Measurements from ENCODE around the gene HEPACAM2.

HEPACAM2 gene

GRCh38 chr7:93226310-93226709 lies at the start of gene HEPACAM2:
Gene HEPACAM2, minus strand, starts transcription at chr7:93226469.
- no peak for DNase-seq

- no peak for DNase-seq
Observed at GRCh38 chr7:93265220-93265619, 39.0 kb upstream of the HEPACAM2 start.

GRCh38 chr7:93262535-93262934 lies 36.3 kb upstream of the HEPACAM2 start:
- DNase-seq, result no peak

- no peak for DNase-seq
Observed at GRCh38 chr7:93258661-93259060, 32.4 kb upstream of the HEPACAM2 start.

- DNase-seq, result no peak
Observed at GRCh38 chr7:93249491-93250148, 23.4 kb upstream of the HEPACAM2 start.

- DNase-seq, result no peak
Observed at GRCh38 chr7:93245525-93246432, 19.5 kb upstream of the HEPACAM2 start.

GRCh38 chr7:93242106-93242505 lies 15.8 kb upstream of the HEPACAM2 start:
- DNase-seq, result no peak

- DNase-seq, result no peak
Observed at GRCh38 chr7:93239824-93240223, 13.6 kb upstream of the HEPACAM2 start.

- no peak for DNase-seq
Observed at GRCh38 chr7:93238748-93239147, 12.5 kb upstream of the HEPACAM2 start.

- DNase-seq, result no peak
Observed at GRCh38 chr7:93238131-93238530, 11.9 kb upstream of the HEPACAM2 start.

GRCh38 chr7:93235541-93235940 lies 9.3 kb upstream of the HEPACAM2 start:
- no peak for DNase-seq

GRCh38 chr7:93232673-93233018 lies 6.4 kb upstream of the HEPACAM2 start:
- no peak for DNase-seq

GRCh38 chr7:93231799-93232672 lies 5.8 kb upstream of the HEPACAM2 start, which contains the start of gene VPS50:
Gene VPS50, plus strand, starts transcription at chr7:93232366. Its CDS starts 102 bp downstream, at chr7:93232468.
- peak; percentile 98 for DNase-seq

- DNase-seq, result no peak
Observed at GRCh38 chr7:93231259-93231658, 5.0 kb upstream of the HEPACAM2 start.

- DNase-seq, result peak; percentile 39
Observed at GRCh38 chr7:93228302-93228701, 2.0 kb upstream of the HEPACAM2 start.

- no peak for DNase-seq
Observed at GRCh38 chr7:93219868-93220267, 6.4 kb downstream of the HEPACAM2 start.

- DNase-seq, result no peak
Observed at GRCh38 chr7:93218997-93219827, 7.1 kb downstream of the HEPACAM2 start.

GRCh38 chr7:93212881-93213280 lies 13.4 kb downstream of the HEPACAM2 start:
- no peak for DNase-seq

- no peak for DNase-seq
Observed at GRCh38 chr7:93211228-93211818, 14.9 kb downstream of the HEPACAM2 start.

- no peak for DNase-seq
Observed at GRCh38 chr7:93205046-93205445, 21.2 kb downstream of the HEPACAM2 start.

GRCh38 chr7:93203496-93203895 lies 22.8 kb downstream of the HEPACAM2 start:
- DNase-seq, result no peak

Measured in NCI-H226 (cell line).